ENCODE measurements around the gene MMP21. TPM values are rescaled to one million over a fixed set of nuclear protein-coding genes. Genes with fewer than 3 reads are reported as not detected.

Gene MMP21
- total RNA-seq, 1 experiment from 2014 or later: not detected

- H3K4me2 ChIP-seq (ENCODE audit: insufficient read depth, insufficient read length, low read length): no peak overlapping the region
- H3K79me2 ChIP-seq (ENCODE audit: insufficient read depth, low read length): no peaks in the 10 kb centered on the region
- no CpG with 5 or more reads among the region's 2 CpGs for WGBS (ENCODE audit: extremely low coverage, insufficient read length, low lambda C conversion rate)
- H3K23ac ChIP-seq (ENCODE audit: insufficient read length, low read depth, low read length): no peak overlapping the region
- H3K4me1 ChIP-seq (ENCODE audit: insufficient read depth, low read length): no peaks in the 10 kb centered on the region
- no peak overlapping the region for H3K4me3 Mint-ChIP-seq
- no peaks in the 10 kb centered on the region for H3K23me2 ChIP-seq (ENCODE audit: insufficient read length, low read depth, low read length, poor library complexity, severe bottlenecking)
- no peak overlapping the region for H3T11ph ChIP-seq (ENCODE audit: low read length)
- no peak overlapping the region for H3K14ac ChIP-seq (ENCODE audit: insufficient read depth, low read length)
- H3K9me3 ChIP-seq (ENCODE audit: control insufficient read depth, low read depth, low read length): no peaks in the 10 kb centered on the region
- no peaks in the 10 kb centered on the region for H3K4me1 Mint-ChIP-seq
- no peak for DNase-seq
- no peak overlapping the region for H2BK15ac ChIP-seq (ENCODE audit: low read depth, low read length)
- H4K5ac ChIP-seq (ENCODE audit: insufficient read length, low read depth, low read length): no peak overlapping the region
- H3K9me3 Mint-ChIP-seq: no peaks in the 10 kb centered on the region
- no peak overlapping the region for H3K9ac ChIP-seq (ENCODE audit: extremely low read depth, insufficient read length, low read length)
- TF ChIP-seq CTCF (conservative IDR thresholded peaks at IDR 0.05): no peak; the same call in 2 of the 3 replicates
- no peaks in the 10 kb centered on the region for H3K27me3 Mint-ChIP-seq (ENCODE audit: low read depth)
- no peak overlapping the region for H3K56ac ChIP-seq (ENCODE audit: insufficient read length, low read depth, low read length)
- H2AK5ac ChIP-seq (ENCODE audit: insufficient read length, low read length): no peak overlapping the region
- H3K27ac Mint-ChIP-seq: no peak overlapping the region
- H4K8ac ChIP-seq (replicated peaks; ENCODE audit: insufficient read length, low read depth, low read length): no peak overlapping the region
- no peak overlapping the region for H2BK120ac ChIP-seq (ENCODE audit: low read depth, low read length, poor library complexity, severe bottlenecking)
- no peaks in the 10 kb centered on the region for H3K79me1 ChIP-seq (ENCODE audit: insufficient read depth, low read depth, low read length, poor library complexity, severe bottlenecking)
- H2BK12ac ChIP-seq (ENCODE audit: insufficient read length, low read depth, low read length): no peak overlapping the region
- no peak overlapping the region for H2AFZ ChIP-seq (ENCODE audit: low read length)
- no peak overlapping the region for H3K27ac ChIP-seq (ENCODE audit: insufficient read length, low read depth, low read length)
- H3K18ac ChIP-seq (ENCODE audit: insufficient read length, low read depth, low read length): no peak overlapping the region
- no peaks in the 10 kb centered on the region for H3K27me3 ChIP-seq (ENCODE audit: insufficient read depth, low read length)
- H2BK20ac ChIP-seq (ENCODE audit: low read depth, low read length, poor library complexity, severe bottlenecking): no peak overlapping the region
- no peak overlapping the region for H3K4ac ChIP-seq (ENCODE audit: low read depth, low read length)
- H4K20me1 ChIP-seq (ENCODE audit: control insufficient read depth, insufficient read depth, insufficient read length): no peaks in the 10 kb centered on the region
- peaks cover 40 to 90% (median 85%) of the 10 kb centered on the region in 3 experiments; a peak in 6 of 7 replicates for H3K36me3 Mint-ChIP-seq (ENCODE audit: insufficient read depth in 1 of 3, low read depth in 3 of 3)
- H2BK5ac ChIP-seq (ENCODE audit: insufficient read length, low read length): no peak overlapping the region
- H4K91ac ChIP-seq (ENCODE audit: insufficient read length, low read depth, low read length): no peak overlapping the region
These were observed 33.2 kb downstream of the MMP21 start for GRCh38 chr10:125742465-125742864.

Data from H9 (cell line).